Brain microvascular endothelial cell (primary cell): ENCODE results near the gene EVI2A.

Experiments
- DNase-seq: peaks from one replicate; pipeline ENCODE4 v3.0.0-alpha.2; 2020
- H3K27ac ChIP-seq: fragments of 250-450 bp; sonication (Bioruptor Pico); 2 replicates; pipeline ENCODE4 v1.5.1; 2020; ENCODE audit warnings: mild to moderate bottlenecking, moderate library complexity
- H3K27me3 ChIP-seq: fragments of 250-450 bp; sonication (Bioruptor Pico); replicated peaks from 2 replicates; pipeline ENCODE4 v1.5.1; 2020; ENCODE audit warnings: mild to moderate bottlenecking
- H3K36me3 ChIP-seq: fragments of 250-450 bp; sonication (Bioruptor Pico); replicated peaks from 2 replicates; pipeline ENCODE4 v1.5.1; 2020; ENCODE audit warnings: mild to moderate bottlenecking
- H3K4me3 ChIP-seq: 2 replicates; pipeline ENCODE4 v1.5.1; 2011; ENCODE audit warnings: low read depth, mild to moderate bottlenecking, control low read depth, low read length, moderate library complexity
- CTCF ChIP-seq: IDR thresholded peaks from 2 replicates; pipeline ENCODE4 v1.5.1; 2011; ENCODE audit warnings: low read depth, mild to moderate bottlenecking, moderate library complexity, low read length, control low read depth, inconsistent platforms; ENCODE audit errors: missing control alignments
- in situ Hi-C: cut with HindIII; loops from 2 replicates; pipeline ENCODE4 v1.10.0; 2017; ENCODE audit warnings: low sequenced_read_pairs, low pct_ligation_motif_present

The EVI2A gene

DNA sequence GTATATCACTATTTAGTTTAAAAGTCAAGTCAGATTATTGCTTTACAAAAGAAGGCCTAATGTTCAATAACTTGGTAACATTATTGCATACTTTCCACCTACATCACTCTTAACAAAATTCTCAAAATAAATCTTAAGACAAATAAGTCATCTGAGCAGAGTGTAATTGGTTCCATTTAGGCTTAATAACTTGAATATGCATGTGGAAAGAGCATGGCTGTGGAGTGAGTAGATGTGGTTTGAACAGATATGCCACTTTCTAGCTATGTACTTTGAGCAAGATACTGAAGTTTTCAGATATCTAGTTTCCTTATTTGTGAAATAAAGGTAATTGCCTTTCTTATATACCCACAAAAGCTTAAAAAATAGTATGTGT lies 6.7 kb upstream of the EVI2A start:
- H3K4me3 ChIP-seq = no peak overlapping the region
- H3K27me3 ChIP-seq = no peaks in the 10 kb centered on the region
- H3K27ac ChIP-seq = peak overlapping the region; percentile 51
- TF ChIP-seq CTCF = no peak
- in situ Hi-C loops = no loop called here
- DNase-seq = peak; percentile 10
- peaks cover 8% of the 10 kb centered on the region for H3K36me3 ChIP-seq

DNA sequence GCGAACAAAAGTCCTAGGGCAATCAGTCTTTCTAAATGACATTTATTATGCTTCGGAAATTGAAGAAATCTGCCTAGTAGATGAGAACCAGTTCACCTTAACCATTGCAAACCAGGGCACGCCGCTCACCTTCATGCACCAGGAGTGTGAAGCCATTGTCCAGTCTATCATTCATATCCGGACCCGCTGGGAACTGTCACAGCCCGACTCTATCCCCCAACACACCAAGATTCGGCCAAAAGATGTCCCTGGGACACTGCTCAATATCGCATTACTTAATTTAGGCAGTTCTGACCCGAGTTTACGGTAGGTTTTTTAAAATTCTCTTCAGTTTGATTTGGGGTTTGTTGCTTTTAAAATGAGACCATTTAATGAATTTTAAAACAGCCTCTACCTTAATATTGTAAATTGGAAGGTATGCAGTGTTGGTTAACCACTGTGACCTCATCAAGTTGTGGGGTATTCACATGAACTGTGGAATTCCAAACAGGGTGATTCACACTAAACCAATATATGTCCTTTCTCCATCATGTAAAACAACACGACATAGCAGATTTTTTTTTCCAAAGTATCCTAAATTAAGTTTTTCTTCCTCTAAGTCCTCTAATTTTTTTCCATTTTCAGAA lies 6.2 kb upstream of the EVI2A start:
- Histone ChIP-seq H3K27me3 (no peaks in the 10 kb centered on the region), H3K36me3 (peaks cover 8% of the 10 kb centered on the region), H3K27ac (peak overlapping the region; percentile 51), H3K4me3 (no peak overlapping the region)
- no peak for TF ChIP-seq CTCF
- DNase-seq = peak; percentile 79
- in situ Hi-C loops = no loop called here

GRCh38 chr17:31323551-31323950 lies 2.1 kb upstream of the EVI2A start:
- Histone ChIP-seq H3K36me3 (peaks cover 6% of the 10 kb centered on the region), H3K27ac (no peak overlapping the region), H3K27me3 (no peaks in the 10 kb centered on the region), H3K4me3 (no peak overlapping the region)
- no peak for TF ChIP-seq CTCF
- in situ Hi-C loops = no loop called here
- DNase-seq = no peak

GRCh38 chr17:31321966-31322365 lies 544 bp upstream of the EVI2A start:
- no peak for DNase-seq
- Histone ChIP-seq H3K4me3 (no peak overlapping the region), H3K27ac (no peak overlapping the region), H3K36me3 (peaks cover 6% of the 10 kb centered on the region), H3K27me3 (no peaks in the 10 kb centered on the region)
- TF ChIP-seq CTCF = no peak
- in situ Hi-C loops = no loop called here

DNA sequence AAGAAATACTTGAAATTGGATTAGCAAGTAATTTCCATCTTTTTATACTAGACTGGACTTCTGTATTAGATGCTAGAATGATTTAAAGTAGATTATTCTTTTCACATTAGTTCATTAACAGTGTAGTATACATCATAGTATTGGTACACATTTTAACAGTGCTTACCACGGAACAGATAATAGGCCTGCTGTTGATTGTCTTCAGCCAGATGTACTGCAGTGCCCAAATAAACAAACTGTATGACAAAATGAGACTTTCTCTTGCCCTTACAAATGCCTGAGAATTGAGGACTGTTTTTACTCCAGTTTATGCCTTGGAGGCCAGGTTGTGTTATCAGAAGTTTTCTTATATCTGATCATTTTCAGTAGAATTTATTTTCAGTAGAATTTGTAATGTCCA lies 631 bp downstream of the EVI2A start:
- peak overlapping the region; percentile 58 for H3K27ac ChIP-seq
- no peak for TF ChIP-seq CTCF
- DNase-seq = no peak
- H3K27me3 ChIP-seq = no peaks in the 10 kb centered on the region
- peak overlapping the region; percentile 25 for H3K4me3 ChIP-seq
- in situ Hi-C loops = no loop called here
- no peaks in the 10 kb centered on the region for H3K36me3 ChIP-seq

DNA sequence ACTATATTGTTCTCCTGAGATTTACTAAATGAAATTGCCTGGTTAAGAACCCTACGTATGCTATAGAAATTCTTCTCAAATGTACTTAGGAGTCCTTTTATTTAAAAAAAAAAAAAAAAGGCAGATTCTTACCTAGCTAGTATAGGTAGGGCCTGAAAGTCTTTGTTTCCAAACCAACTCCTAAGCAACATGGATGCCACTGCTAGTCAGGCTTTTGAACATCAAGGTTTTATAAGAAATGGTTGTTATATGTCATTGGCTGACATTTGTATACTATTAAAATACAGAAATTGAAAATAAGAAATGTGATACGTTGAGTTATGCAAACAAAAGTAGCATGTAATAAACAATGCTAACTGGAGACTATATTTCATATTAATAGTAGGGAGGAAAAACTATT lies 1.2 kb downstream of the EVI2A start:
- Histone ChIP-seq H3K36me3 (no peaks in the 10 kb centered on the region), H3K27ac (no peak overlapping the region), H3K27me3 (no peaks in the 10 kb centered on the region), H3K4me3 (no peak overlapping the region)
- TF ChIP-seq CTCF = no peak
- in situ Hi-C loops = no loop called here
- no peak for DNase-seq
